Stimulated activated CD8-positive, alpha-beta memory T cell treated with anti-CD3 and anti-CD28 coated beads, Interleukin-7, amount 100 ng/mL, for 1 hour (primary cell): ENCODE results near the gene RAB37.

ENCODE experiments used
- DNase-seq, 2 donors: peaks; one replicate each; pipeline ENCODE4 v3.0.0-alpha.2; 2020; ENCODE audit warnings: low read depth in 2 of 2

RAB37 gene

DNA sequence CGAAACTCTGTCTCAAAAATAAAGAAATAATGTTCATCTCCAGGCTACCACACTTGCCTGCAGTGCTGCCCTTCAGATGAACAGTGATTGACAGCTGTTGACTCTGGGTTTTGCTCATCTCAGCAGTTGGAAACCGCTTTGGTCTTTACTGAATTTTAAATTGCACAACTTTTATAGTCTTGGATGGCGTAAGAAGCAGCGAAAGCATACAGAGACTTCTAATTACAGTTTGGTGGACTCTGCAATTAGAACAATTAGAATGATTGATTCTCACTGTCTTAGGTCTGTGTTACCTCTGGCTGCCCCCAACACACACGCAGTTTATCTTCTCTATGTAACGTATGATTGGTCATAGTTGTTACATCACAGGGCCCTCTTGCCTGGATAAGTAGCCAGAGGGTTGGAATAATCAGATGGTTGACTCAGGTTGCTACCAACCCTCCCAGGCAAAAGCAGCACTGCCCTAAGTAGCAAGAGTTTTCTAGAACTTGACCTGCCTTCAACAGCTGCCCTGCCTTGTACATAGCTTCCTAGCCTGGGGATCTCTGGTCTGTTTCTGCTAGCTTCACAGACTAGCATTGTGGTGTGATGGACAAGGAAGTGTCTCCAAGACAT is 41.0 kb downstream of the RAB37 start:
- no peak for DNase-seq

DNA sequence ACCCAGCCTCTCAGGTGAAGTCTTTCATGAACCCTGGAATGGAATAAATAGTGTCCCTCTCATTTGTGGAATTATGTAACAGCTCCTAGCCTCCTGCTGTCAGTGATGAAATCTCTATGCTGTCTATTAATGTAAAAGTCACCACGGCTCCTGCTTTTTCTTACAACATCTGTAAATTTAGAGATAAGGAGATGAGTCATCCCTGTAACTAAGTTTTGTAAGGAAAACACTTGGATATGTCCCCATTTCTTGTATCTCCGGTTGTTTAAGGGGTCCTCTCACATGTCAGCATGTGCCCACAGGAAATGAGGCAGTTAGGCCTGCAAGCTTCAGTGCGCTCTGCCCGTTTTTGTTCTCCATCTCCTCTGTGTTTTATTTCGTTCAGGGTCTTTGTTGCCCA is 41.9 kb downstream of the RAB37 start:
- DNase-seq = no peak

DNA sequence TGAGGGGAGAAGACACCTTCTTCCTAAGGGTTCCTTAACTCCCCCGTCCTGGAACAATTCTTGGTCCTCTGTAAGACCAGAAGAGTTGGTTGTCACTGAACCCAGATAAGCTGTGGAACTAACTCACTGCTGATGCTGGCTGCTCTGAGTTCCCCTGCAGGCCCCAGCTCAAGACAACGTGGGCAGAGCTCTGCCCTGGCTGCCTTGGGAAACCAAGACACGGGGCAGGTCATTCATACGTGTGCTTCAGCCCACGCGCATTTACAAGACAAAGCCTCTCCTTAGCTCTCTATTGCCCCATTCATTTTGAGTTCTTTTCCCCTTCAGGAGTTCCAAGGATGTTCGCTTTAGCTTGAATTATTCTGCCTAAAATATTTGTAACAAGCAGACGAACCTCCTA is 42.4 kb downstream of the RAB37 start:
- DNase-seq = no peak

DNA sequence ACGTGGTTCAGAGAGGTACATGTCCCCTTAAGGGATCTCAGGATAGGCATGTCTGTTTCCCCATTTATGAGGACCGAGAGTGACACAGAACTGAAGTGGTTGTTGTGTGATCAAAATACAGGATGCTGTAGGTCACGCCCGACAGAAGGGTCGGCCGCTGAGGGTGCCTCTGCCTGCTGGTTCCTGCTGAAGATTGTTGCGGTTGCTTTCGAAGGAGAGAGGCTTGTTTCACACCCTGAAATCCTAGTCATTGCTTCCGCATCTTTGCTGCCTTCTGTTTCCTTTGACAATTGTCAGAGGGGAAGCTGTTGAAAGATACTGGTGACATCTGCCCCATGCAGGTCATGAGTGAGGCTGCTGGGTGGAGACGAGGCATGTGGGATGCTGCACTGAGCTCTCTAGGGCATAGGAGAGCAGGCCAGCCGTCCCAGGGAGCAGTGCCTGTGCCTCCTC is 42.9 kb downstream of the RAB37 start:
- peak in 1 of 2 donors; percentile 32 for DNase-seq

DNA sequence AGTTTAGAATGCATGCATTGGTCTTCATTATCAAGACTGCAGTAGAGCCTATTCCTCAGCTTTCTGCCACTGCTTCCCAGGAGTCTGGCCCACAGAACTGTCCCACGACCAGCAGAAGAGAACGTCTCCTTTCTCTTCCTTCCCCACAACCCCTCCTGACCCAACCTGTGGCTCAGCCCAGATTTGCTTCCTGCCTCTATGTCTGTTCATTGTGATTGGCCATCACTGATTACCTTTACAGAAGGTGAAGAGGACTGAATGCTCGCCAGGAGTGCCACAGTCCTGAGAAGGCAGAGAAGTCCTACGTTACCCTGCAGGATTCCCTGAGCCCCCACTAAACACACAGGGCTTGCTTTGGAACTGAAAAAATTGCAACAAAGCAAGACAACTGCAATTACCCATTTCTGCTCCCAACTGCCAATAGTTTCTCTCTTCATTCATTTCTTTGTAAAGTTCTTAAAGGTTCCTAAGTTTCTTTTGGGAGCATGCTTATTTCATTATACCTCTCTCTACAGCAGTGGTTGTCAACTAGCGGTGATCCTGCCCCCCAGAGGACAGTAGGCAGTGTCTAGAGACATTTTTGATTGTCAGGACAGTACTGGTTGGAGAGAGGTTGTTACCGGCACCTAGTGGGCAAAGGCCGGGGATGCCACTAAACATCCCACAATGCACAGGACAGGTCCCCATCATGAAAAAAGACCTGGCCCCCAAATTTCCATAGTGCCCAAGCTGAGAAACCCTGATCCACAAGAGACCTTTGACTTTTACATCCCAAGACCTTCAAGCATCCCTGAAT is 43.6 kb downstream of the RAB37 start:
- no peak for DNase-seq

DNA sequence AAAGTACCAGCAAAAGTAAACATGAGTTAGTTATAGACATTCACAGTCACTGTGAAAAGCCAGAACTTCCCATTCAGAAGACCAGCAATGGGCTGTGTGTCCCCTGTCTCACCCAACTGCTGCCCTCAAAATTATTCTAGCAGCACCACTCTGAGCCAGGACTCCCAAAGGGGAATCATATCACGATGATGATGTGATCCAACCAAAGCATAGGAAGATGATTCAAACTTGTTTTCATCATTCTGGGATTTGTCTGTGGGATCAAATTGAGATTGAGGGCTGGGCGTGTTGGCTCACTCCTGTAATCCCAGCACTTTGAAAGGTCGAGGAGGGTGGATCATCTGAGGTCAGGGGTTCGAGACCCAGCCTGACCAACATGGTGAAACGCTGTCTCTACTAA is 45.5 kb downstream of the RAB37 start:
- no peak for DNase-seq

DNA sequence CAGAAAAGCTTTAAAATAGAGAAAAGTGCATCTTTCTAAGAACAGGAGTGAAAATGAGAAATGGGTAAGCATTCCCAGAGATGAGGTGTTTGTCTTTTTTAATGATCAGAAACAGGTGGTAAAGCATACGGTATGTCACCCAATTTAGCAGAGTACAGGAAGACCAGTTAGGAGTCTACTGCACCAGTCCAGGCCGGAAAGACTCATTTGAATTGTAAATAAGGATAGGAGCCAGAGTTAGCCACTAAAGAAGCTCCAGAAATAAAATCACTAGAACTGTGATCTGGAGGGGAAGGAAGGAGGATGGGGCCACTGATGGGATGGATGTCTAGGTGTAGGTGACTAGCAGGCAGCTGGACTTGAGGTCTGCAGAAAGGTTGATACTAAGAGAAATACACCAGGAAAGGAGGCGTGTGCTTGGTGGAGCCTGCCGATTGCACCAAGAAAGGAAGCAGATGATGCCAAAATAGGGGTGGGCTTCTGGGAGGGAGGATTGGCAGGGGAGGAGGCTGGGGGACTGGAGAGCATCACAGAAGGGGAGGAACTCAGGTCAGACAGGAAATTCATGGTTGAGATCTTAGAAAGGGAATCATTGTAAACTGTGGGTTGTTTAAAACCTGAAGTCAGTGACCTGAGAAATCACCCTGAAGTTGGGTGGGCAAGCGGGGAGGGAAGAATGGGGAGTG is 47.2 kb downstream of the RAB37 start:
- DNase-seq = no peak

DNA sequence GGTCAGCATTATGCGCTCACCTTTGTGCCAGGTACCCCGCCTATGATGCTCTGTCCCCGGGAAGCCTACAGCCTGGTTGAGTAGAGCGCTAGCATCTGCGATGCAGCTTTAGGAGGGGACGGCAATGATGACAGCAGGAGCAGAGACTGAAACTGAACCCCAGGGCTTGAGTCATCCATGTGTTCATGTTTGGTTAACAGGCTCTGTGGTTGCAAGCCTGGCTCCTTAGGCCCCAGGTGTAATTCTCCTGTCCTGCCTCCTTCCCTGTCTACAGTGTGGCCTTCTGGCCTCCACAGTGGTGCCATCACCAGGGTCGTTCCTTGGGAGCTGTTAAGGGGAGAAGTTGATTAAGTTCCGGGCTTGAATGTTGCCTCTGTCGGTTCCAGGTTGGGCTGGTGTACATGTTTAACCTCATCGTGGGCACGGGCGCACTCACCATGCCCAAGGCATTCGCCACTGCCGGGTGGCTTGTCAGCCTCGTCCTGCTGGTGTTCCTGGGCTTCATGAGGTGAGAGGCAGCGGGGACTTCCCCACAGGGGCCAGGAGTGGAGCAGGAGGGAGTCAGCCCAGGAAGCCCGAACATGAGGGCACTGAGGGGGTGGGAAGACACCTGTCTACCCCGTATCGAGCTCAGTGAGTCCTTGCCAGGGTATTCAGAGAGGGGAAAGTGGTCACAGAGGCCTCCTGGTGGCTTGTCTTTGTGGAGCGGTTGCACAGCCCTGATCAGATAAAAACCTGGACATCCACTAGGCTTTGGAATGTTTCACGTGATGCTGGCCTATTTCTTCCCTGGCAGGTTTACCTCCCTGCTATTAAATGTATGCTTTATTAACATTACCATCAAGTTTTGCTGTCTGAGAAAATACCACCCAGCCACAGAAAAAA is 48.3 kb downstream of the RAB37 start:
- no peak for DNase-seq

DNA sequence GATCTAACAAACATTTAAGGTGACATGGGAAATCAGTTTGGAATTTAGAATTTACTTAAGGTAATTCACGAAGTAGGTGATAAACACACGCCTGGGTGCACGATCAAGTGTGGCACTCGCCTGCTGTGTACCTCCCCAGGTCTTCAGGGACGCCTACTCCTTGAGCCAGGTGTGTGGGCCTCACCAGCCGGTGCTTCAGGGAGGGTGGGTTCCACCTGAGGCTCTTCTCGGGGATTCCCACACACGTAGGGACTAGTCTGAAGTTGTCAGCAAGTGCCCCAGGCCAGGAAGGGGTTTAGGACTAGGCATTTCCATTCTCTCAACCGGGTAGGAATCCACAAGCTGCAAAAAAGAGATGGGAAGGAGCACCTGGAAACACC is 48.9 kb downstream of the RAB37 start:
- DNase-seq = no peak

DNA sequence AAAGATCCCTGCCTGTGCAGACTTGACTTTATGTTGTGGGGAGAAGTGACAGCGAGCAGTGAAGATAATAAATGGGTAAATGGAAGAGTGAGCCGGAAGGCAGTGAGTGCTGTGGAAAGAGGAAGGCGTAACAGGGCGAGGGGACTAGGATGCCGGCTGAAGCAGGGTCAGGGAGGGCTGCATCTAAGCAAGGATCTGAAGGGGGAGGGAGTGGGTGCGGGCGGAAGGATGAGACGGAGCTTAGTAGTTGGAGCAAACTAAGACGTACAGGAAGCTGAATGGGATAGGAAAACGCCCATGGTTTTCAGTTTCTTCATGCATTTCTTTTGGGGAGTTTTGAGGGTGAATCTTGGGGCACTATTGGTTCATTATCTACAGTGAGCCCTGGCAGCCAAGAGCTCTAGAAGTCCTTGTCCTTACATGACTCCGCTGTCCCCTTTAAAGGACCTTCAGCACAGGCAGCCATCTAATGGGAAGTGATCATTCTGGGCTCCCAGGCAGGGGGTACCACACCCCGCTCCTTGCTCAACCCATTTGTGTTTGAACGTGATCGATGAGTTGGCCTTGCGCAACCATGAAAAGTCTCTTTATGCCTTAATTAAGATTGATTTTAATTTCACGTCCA is 49.5 kb downstream of the RAB37 start:
- no peak for DNase-seq

DNA sequence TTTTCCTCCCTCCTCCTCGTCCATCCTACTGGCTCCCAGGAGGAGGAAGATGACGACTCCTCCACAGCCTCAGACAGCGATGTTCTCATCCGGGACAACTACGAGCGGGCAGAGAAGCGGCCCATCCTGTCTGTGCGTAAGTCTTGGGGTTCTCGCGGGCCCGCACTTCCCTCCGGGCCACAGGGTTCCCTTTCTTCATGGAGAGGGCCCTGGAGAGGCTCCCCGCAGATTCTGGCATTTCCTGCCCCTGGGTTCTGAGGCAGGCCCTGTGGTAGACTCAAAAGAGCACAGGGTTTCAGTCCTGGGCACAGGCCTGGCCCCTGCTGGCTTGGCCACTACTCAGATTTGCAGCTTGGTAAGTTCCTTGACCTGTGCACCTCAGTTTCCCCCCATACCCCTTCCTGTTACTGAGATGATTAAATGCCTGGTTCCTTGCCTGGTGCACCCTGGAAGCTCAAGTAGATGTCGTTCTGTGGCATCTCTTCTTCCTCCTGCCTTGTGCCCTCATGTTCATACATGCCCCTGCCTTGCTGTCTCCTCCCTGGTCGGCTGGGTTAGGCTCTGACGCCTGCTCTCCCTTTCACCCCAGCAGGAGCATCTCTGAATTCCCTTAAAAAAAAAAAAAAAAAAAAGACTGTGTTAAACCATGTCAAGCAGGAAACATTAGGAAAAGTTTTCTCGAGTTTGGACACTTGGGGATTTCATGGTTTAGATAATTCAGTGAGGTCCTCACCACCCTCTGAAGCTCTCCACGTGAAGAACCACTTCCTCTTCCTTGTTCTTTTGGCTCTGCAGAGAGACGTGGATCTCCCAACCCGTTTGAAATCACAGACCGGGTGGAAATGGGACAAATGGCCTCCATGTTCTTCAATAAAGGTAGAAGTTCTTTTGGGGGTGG is 53.4 kb downstream of the RAB37 start:
- DNase-seq = no peak

DNA sequence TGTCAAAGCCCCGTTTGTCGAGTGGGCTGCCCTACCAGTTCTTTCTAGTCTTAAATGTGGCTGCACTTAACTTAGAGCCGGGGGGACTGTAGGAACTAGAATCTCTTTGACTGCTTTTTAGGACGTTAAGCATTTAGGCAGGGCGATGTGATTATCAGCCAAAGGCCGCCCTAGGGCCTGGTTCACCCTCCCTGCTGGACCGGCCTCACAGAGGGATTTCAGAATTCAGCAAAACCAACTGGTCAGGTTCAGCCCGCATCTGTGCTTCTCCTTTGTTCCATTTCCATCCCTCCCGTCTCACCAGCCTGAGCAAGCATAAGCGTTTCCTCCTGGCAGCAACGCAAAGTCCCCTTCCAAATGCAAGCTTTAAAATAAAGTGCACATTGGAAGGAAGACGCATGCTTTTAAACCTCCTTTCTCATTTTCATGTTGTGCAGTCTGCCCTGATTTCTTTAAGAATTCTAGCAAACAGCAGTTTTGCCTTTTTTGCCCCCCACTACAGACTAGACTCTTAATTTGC is 55.6 kb downstream of the RAB37 start:
- no peak for DNase-seq

DNA sequence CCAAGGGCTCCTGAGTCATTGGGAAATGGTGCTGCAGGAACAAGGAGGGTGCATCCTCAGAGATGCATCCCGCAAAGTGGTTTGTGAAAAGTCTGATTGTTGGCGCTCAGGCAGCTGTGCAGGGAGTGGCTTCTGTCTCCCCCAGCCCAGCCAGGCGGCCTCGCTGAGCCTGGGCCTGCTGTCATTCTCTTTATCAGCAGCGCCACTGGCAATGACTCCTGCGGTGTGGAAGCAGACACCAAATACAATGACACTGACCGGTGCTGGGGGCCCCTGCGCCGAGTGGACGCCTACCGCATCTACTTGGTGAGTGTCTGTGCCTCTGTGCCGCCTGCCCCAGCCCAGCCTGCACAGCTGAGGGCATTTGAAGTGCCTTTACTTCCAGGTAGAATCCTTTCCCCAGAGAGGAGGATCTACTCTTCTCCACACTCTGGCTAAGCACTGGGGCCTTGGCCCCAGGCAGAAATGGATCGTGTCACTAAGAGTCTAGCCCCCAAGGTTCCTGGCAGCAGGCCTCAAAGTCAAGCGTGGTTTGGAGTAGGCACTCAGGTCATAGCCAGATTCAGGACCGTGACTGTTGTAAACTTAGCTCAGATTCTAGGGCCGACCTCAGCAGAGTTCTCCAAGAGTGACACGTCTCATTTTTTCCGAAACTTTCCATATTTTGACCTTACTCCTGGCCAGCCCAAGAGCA is 58.4 kb downstream of the RAB37 start:
- no peak for DNase-seq

DNA sequence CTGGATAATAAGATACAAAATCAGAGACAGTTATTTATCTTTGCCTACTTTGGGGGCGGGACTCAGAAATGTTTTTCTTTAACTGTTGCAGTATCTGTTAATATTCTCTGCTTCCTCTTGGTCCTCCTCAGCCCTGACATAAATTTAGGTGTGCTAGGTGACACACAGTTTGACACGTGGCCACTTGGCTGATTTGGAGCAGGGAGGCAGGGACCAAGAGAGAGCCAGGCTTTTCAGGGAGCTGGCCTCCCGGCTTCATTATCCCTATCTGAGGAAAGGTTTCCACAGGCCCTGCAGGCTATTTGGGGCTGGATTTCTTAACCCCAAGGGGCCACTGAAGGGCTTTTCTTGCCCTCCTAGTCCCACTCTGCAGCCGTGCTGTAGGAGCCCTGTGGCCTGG is 59.2 kb downstream of the RAB37 start:
- no peak for DNase-seq

DNA sequence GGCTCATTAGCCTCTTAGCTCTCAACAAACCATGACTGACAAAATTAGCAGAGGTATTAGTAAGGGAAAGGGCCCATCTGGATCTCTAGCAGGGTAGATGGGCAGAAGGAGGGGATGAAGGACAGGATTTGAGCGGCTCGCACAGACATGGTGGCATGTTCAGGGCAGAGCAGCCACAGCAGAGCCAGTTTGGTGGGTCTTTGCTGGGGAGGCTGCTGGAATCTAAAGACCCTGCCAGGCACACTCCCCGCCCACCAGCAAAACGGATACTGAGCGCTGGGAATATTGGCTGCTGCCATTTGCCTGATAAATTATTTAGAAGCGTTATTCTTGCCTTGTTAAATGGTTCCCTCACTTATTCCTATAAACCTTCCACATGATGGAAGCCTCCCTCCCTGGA is 59.8 kb downstream of the RAB37 start:
- DNase-seq = no peak
